Calu3 (cell line): Measurements from ENCODE around the gene DUSP22. TPM values are rescaled to one million over a fixed set of nuclear protein-coding genes. Genes with fewer than 3 reads are reported as not detected.

Source experiments
- BruUV-seq: library from RNA; stranded (reverse); fragments of 400-500 nt; replicated peaks from 2 replicates; lab custom pipeline; 2021; lab: Mats Ljungman, UMichigan
- CTCF ChIA-PET: fragments of 300-600 bp; sonication (Branson Sonifier 250); formaldehyde crosslinking; loops from one replicate; lab custom pipeline; 2022; ENCODE audit warnings: antibody characterized with exemption; lab: Charles Lee
- DNase-seq: peaks from one replicate; pipeline ENCODE4 v3.0.0; 2022
- H3K27ac Mint-ChIP-seq: one replicate; pipeline ENCODE4 v1.8.0; 2022; ENCODE audit warnings: mixed read lengths; ENCODE audit not compliant: unreplicated experiment
- H3K27me3 Mint-ChIP-seq: one replicate; pipeline ENCODE4 v1.8.0; 2022; ENCODE audit warnings: mixed read lengths; ENCODE audit not compliant: unreplicated experiment
- H3K36me3 Mint-ChIP-seq: one replicate; pipeline ENCODE4 v1.8.0; 2022; ENCODE audit warnings: mild to moderate bottlenecking, moderate library complexity, mixed read lengths; ENCODE audit not compliant: insufficient read depth, unreplicated experiment
- H3K4me1 Mint-ChIP-seq: one replicate; pipeline ENCODE4 v1.8.0; 2022; ENCODE audit warnings: mild to moderate bottlenecking, low read depth, mixed read lengths; ENCODE audit not compliant: unreplicated experiment
- H3K4me3 Mint-ChIP-seq: one replicate; pipeline ENCODE4 v1.8.0; 2022; ENCODE audit warnings: mild to moderate bottlenecking, low read depth, moderate library complexity, mixed read lengths; ENCODE audit not compliant: unreplicated experiment
- H3K9me3 Mint-ChIP-seq: one replicate; pipeline ENCODE4 v1.8.0; 2022; ENCODE audit warnings: low read depth, mixed read lengths; ENCODE audit not compliant: unreplicated experiment
- CTCF ChIP-seq: fragments of 200-600 bp; IDR thresholded peaks from one replicate; pipeline ENCODE4 v1.8.0; 2022; ENCODE audit warnings: antibody characterized with exemption; ENCODE audit not compliant: unreplicated experiment
- intact Hi-C: fragments of 100-400 bp; cut with micrococcal nuclease; formaldehyde crosslinking; loops from one replicate; pipeline ENCODE4 v1.10.0; 2022; ENCODE audit not compliant: unreplicated experiment
- total RNA-seq: library from RNA; stranded (reverse); gene quantifications from 2 replicates; pipeline ENCODE4 v1.2.3, GENCODE V29; 2022

Gene DUSP22
- total RNA-seq, 1 experiment from 2014 or later: 14.7 TPM

GRCh38 chr6:303948-304558 lies 11.8 kb downstream of the DUSP22 start:
- H3K27me3 Mint-ChIP-seq: no peaks in the 10 kb centered on the region
- CTCF ChIA-PET: no interaction called here
- no peaks in the 10 kb centered on the region for H3K4me1 Mint-ChIP-seq
- no peak for TF ChIP-seq CTCF
- no peak overlapping the region for H3K27ac Mint-ChIP-seq
- intact Hi-C loops: no loop called here
- H3K4me3 Mint-ChIP-seq: no peak overlapping the region
- BruUV-seq: no TSS peak
- no peak for DNase-seq
- no peaks in the 10 kb centered on the region for H3K36me3 Mint-ChIP-seq
- no peaks in the 10 kb centered on the region for H3K9me3 Mint-ChIP-seq

GRCh38 chr6:304833-305370 lies 12.6 kb downstream of the DUSP22 start:
- H3K9me3 Mint-ChIP-seq: no peaks in the 10 kb centered on the region
- no peak for DNase-seq
- intact Hi-C loops: no loop called here
- TF ChIP-seq CTCF: no peak
- BruUV-seq: no TSS peak
- H3K27me3 Mint-ChIP-seq: no peaks in the 10 kb centered on the region
- CTCF ChIA-PET: no interaction called here
- H3K36me3 Mint-ChIP-seq: no peaks in the 10 kb centered on the region
- no peak overlapping the region for H3K27ac Mint-ChIP-seq
- H3K4me3 Mint-ChIP-seq: no peak overlapping the region
- H3K4me1 Mint-ChIP-seq: no peaks in the 10 kb centered on the region

- no TSS peak for BruUV-seq
- Mint-ChIP-seq H3K27me3 (no peaks in the 10 kb centered on the region), H3K36me3 (no peaks in the 10 kb centered on the region), H3K27ac (no peak overlapping the region), H3K4me3 (no peak overlapping the region), H3K9me3 (no peaks in the 10 kb centered on the region), H3K4me1 (no peaks in the 10 kb centered on the region)
- intact Hi-C loops: no loop called here
- CTCF ChIA-PET: no interaction called here
- no peak for DNase-seq
- no peak for TF ChIP-seq CTCF
Observed at GRCh38 chr6:305371-306206, 13.3 kb downstream of the DUSP22 start.

- CTCF ChIA-PET: no interaction called here
- H3K4me1 Mint-ChIP-seq: no peaks in the 10 kb centered on the region
- intact Hi-C loops: no loop called here
- peaks cover 4% of the 10 kb centered on the region for H3K9me3 Mint-ChIP-seq
- no TSS peak for BruUV-seq
- H3K27ac Mint-ChIP-seq: no peak overlapping the region
- no peaks in the 10 kb centered on the region for H3K36me3 Mint-ChIP-seq
- TF ChIP-seq CTCF: no peak
- DNase-seq: no peak
- no peaks in the 10 kb centered on the region for H3K27me3 Mint-ChIP-seq
- H3K4me3 Mint-ChIP-seq: no peak overlapping the region
Observed at GRCh38 chr6:306641-307061, 14.4 kb downstream of the DUSP22 start.
